K562 (cell line): ENCODE data around the gene EZH1. TPM values are rescaled to one million over a fixed set of nuclear protein-coding genes. Genes with fewer than 3 reads are reported as not detected.

Experiments used
- NONO ChIP-seq, 2 experiments: fragments of 200-400 bp in 1 of 2; fragments of 450-650 bp in 1 of 2; formaldehyde crosslinking in 1 of 2; IDR thresholded peaks; 2 replicates each; pipeline ENCODE4 v1.6.1; 2017; ENCODE audit warnings: low read depth in 2 of 2, mild to moderate bottlenecking in 2 of 2, moderate library complexity in 2 of 2, low read length in 1 of 2
- SMC3 ChIP-seq: conservative IDR thresholded peaks from 2 replicates; pipeline ENCODE4 v1.6.1; 2011; ENCODE audit warnings: low read depth, low read length, improper control_type of control experiment; ENCODE audit not compliant: insufficient read depth
- TRIM28 ChIP-seq: fragments of 450-650 bp; IDR thresholded peaks from 2 replicates; pipeline ENCODE4 v1.6.1; 2017
- ZFP30 ChIP-seq: fragments of 250-450 bp; sonication (Bioruptor Pico); IDR thresholded peaks from 2 replicates; pipeline ENCODE4 v1.8.0; 2022; ENCODE audit warnings: moderate library complexity, mild to moderate bottlenecking, inconsistent platforms, borderline replicate concordance
- ZNF174 ChIP-seq: fragments of 250-450 bp; sonication (Bioruptor Pico); IDR thresholded peaks from 2 replicates; pipeline ENCODE4 v1.4.0; 2020; ENCODE audit warnings: mild to moderate bottlenecking
- ZNF77 ChIP-seq: fragments of 250-450 bp; sonication (Bioruptor Pico); IDR thresholded peaks from 2 replicates; pipeline ENCODE4 v1.5.0; 2020
- polyA plus RNA-seq, 8 experiments: library from polyadenylated mRNA; depleted of rRNA in 4 of 8; stranded (reverse) in 5 of 8; unstranded in 3 of 8; fragments of >200 nt; fragmentation: Nextera tagmentation in 2 of 8; fragmentation: Illumina TruSeq in 1 of 8; extraction: Ambion mirVana in 2 of 8; extraction: Trizol in 1 of 8; gene quantifications; 2 replicates each; pipeline versions ENCODE4 v1.2.1 to v1.2.3, GENCODE V29; 2011 to 2014; ENCODE audit warnings: inconsistent platforms in 1 of 8, missing spikeins in 1 of 8
- total RNA-seq, 7 experiments: library from RNA; depleted of rRNA in 6 of 7; stranded (reverse); fragments of >200 nt in 6 of 7; fragmentation: Illumina TruSeq in 2 of 7; extraction: Trizol in 2 of 7; gene quantifications; 2 replicates each; pipeline versions ENCODE4 v1.2.1 to v1.2.3, GENCODE V29; 2011 to 2021; ENCODE audit warnings: low replicate concordance in 1 of 7
- TF ChIP-seq, protein P1 (sequence below): sonication (generic); formaldehyde crosslinking; IDR thresholded peaks from 2 replicates; pipeline ENCODE4 v1.8.0; 2022; ENCODE audit warnings: mild to moderate bottlenecking, low read depth, missing genetic modification reagents
- TF ChIP-seq, protein P2 (sequence below): fragments of 450-650 bp; IDR thresholded peaks from 2 replicates; pipeline ENCODE4 v1.6.1; 2016; ENCODE audit warnings: mild to moderate bottlenecking, moderate library complexity

The EZH1 gene
- total and polyA plus RNA-seq, 9 of the 15 experiments (the other 6 are each of a cell fraction or from before 2014, with no cell fraction given): 8.6 to 40.8 (median 22.9) TPM

DNA sequence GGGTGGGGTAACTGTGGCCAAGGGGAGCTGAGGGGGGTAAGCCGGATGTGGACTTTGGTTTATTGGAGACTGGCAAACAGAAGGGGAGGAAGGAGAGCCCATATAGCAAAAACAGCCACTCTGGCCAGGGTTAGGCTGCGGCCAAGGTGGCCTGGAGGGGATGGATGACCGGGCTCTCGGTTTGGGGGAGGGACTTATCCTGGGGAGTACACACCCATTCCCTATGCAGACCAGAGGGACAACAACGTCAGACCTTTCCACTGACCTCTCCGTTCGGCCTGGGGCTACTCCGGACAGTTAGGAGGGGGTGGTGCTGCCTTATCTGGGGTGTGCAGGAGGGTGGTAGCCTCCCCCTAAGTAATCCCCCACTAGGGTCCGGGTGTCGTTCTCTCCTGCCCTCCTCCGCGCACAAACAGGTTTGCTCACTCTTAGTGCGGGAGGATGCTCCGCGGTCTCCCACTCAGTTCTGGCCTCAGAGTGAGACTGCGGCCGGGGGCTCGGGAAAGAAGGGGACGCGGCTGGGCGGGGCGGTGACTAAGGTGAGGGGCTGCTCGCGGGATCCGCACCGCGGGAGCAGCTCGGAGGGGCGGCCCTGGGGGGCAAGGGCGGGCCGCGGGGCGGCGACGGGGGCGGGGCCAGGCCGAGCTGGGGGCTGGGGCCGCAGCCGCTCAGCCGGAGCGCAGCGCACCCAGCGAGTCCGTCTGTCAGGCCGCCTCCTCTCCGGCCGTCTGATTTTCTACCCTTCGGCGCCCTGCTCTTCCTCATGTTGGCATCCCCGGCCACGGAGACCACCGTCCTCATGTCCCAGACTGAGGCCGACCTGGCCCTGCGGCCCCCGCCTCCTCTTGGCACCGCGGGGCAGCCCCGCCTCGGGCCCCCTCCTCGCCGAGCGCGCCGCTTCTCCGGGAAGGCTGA is 35.4 kb upstream of the EZH1 start, which contains the start of gene WNK4 (continued):
- TF ChIP-seq ZFP30 (CRISPR knock-in tag): no peak
- TF ChIP-seq TRIM28: no peak
- peak in 1 of 2 experiments; percentile 66; a peak in 1 of 4 replicates for TF ChIP-seq NONO (IDR thresholded peaks at IDR 0.05; ENCODE audit: low read depth in 2 of 2, low read length in 1 of 2)
- TF ChIP-seq ZNF174 (CRISPR knock-in tag): no peak
- TF ChIP-seq, protein P1, sequence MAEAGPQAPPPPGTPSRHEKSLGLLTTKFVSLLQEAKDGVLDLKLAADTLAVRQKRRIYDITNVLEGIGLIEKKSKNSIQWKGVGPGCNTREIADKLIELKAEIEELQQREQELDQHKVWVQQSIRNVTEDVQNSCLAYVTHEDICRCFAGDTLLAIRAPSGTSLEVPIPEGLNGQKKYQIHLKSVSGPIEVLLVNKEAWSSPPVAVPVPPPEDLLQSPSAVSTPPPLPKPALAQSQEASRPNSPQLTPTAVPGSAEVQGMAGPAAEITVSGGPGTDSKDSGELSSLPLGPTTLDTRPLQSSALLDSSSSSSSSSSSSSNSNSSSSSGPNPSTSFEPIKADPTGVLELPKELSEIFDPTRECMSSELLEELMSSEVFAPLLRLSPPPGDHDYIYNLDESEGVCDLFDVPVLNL: no peak
- no peak for TF ChIP-seq ZNF77 (CRISPR knock-in tag)
- TF ChIP-seq, protein P2, sequence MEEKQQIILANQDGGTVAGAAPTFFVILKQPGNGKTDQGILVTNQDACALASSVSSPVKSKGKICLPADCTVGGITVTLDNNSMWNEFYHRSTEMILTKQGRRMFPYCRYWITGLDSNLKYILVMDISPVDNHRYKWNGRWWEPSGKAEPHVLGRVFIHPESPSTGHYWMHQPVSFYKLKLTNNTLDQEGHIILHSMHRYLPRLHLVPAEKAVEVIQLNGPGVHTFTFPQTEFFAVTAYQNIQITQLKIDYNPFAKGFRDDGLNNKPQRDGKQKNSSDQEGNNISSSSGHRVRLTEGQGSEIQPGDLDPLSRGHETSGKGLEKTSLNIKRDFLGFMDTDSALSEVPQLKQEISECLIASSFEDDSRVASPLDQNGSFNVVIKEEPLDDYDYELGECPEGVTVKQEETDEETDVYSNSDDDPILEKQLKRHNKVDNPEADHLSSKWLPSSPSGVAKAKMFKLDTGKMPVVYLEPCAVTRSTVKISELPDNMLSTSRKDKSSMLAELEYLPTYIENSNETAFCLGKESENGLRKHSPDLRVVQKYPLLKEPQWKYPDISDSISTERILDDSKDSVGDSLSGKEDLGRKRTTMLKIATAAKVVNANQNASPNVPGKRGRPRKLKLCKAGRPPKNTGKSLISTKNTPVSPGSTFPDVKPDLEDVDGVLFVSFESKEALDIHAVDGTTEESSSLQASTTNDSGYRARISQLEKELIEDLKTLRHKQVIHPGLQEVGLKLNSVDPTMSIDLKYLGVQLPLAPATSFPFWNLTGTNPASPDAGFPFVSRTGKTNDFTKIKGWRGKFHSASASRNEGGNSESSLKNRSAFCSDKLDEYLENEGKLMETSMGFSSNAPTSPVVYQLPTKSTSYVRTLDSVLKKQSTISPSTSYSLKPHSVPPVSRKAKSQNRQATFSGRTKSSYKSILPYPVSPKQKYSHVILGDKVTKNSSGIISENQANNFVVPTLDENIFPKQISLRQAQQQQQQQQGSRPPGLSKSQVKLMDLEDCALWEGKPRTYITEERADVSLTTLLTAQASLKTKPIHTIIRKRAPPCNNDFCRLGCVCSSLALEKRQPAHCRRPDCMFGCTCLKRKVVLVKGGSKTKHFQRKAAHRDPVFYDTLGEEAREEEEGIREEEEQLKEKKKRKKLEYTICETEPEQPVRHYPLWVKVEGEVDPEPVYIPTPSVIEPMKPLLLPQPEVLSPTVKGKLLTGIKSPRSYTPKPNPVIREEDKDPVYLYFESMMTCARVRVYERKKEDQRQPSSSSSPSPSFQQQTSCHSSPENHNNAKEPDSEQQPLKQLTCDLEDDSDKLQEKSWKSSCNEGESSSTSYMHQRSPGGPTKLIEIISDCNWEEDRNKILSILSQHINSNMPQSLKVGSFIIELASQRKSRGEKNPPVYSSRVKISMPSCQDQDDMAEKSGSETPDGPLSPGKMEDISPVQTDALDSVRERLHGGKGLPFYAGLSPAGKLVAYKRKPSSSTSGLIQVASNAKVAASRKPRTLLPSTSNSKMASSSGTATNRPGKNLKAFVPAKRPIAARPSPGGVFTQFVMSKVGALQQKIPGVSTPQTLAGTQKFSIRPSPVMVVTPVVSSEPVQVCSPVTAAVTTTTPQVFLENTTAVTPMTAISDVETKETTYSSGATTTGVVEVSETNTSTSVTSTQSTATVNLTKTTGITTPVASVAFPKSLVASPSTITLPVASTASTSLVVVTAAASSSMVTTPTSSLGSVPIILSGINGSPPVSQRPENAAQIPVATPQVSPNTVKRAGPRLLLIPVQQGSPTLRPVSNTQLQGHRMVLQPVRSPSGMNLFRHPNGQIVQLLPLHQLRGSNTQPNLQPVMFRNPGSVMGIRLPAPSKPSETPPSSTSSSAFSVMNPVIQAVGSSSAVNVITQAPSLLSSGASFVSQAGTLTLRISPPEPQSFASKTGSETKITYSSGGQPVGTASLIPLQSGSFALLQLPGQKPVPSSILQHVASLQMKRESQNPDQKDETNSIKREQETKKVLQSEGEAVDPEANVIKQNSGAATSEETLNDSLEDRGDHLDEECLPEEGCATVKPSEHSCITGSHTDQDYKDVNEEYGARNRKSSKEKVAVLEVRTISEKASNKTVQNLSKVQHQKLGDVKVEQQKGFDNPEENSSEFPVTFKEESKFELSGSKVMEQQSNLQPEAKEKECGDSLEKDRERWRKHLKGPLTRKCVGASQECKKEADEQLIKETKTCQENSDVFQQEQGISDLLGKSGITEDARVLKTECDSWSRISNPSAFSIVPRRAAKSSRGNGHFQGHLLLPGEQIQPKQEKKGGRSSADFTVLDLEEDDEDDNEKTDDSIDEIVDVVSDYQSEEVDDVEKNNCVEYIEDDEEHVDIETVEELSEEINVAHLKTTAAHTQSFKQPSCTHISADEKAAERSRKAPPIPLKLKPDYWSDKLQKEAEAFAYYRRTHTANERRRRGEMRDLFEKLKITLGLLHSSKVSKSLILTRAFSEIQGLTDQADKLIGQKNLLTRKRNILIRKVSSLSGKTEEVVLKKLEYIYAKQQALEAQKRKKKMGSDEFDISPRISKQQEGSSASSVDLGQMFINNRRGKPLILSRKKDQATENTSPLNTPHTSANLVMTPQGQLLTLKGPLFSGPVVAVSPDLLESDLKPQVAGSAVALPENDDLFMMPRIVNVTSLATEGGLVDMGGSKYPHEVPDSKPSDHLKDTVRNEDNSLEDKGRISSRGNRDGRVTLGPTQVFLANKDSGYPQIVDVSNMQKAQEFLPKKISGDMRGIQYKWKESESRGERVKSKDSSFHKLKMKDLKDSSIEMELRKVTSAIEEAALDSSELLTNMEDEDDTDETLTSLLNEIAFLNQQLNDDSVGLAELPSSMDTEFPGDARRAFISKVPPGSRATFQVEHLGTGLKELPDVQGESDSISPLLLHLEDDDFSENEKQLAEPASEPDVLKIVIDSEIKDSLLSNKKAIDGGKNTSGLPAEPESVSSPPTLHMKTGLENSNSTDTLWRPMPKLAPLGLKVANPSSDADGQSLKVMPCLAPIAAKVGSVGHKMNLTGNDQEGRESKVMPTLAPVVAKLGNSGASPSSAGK: no peak
- no peak; the same call in 1 of the 2 replicates for TF ChIP-seq SMC3
